Activated naive CD4-positive, alpha-beta T cell treated with anti-CD3 and anti-CD28 coated beads, Interleukin-2, amount 50 U/mL, for 72 hours (primary cell): ENCODE data around the gene STPG2. TPM values are rescaled to one million over a fixed set of nuclear protein-coding genes. Genes with fewer than 3 reads are reported as not detected.
"Not testable (repeated sequence)": the region's sequence is repeated elsewhere in the genome, so short reads cannot be mapped to it uniquely, and the experiment has no call there.

Experiments used
- ATAC-seq, 2 donors: fragments of 150-1000 bp; cut with Tn5 transposase; 2 replicates each; pipeline ENCODE4 v1.10.0; 2021; ENCODE audit warnings: mild to moderate bottlenecking in 2 of 2, moderate library complexity in 2 of 2
- DNase-seq, 2 donors: peaks; one replicate each; pipeline ENCODE4 v3.0.0; 2021 to 2022; ENCODE audit warnings: low spot score in 2 of 2
- H3K27ac Mint-ChIP-seq, 2 donors: one replicate each; pipeline ENCODE4 v1.8.0; 2022; ENCODE audit warnings: mild to moderate bottlenecking in 2 of 2, mixed read lengths in 2 of 2
- H3K36me3 Mint-ChIP-seq, 2 donors: one replicate each; pipeline ENCODE4 v1.8.0; 2022; ENCODE audit warnings: mixed read lengths in 2 of 2
- H3K9me3 Mint-ChIP-seq, 2 donors: one replicate each; pipeline ENCODE4 v1.8.0; 2022; ENCODE audit warnings: mixed read lengths in 2 of 2
- total RNA-seq, 2 donors: library from RNA; stranded (reverse); gene quantifications; one replicate each; pipeline ENCODE4 v1.2.3, GENCODE V29; 2022

Gene STPG2
- total RNA-seq, 2 donors from 2014 or later: 0.18 to 0.19 TPM

DNA sequence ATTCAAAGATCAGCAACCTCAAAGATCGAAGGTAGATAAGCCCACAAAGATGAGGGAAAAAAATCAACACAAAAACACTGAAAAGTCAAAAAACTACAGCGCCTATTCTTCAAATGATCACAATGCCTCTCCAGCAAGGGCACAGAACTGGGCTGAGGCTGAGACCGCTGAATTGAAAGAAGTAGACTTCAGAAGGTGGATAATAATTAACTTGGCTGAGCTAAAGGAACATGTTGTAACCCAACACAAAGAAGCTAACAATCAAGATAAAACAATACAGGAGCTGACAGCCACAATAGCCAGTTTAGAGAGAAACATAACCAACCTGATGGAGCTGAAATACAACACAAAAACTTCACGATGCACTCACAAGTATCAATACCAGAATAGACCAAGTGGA, 231.1 kb downstream of the STPG2 start:
- H3K27ac Mint-ChIP-seq: no peak overlapping the region
- DNase-seq (no peak), ATAC-seq (no peak)
- no peaks in the 10 kb centered on the region for H3K36me3 Mint-ChIP-seq
- H3K9me3 Mint-ChIP-seq: peaks cover 6 to 17% of the 10 kb centered on the region in 2 donors

DNA sequence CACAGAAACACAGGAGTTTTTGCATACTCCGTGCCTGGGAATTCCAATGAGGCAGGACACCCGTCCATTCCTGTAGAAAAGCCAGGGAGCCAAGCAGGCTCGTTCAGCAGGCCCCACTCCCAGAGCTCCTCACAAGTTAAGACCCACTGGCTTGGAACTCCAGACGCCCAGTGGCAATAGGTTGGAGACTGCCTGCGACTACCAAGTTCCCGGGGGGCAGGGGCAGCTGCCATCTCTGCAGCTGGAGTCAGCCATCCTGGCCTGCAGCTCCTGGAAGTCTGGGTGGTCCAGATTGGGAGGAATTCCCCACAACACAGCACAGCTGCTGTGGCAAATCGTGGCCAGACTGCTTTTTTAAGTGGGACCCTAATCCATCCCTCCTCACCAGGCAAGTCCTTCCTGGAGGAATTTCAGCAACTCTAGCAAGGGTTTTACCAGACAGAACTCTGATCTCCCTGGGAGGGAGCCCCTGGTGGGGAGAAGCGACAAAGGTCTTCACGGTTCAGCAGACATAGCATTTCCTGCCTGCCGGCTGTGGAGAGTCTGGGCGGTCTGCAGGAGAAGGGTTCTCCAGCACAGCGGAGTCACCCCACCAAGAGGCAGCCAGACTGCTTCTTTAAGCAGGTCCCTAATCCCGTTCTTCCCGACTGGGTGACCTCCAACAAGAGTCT, 231.9 kb downstream of the STPG2 start:
- Mint-ChIP-seq H3K36me3 (no peaks in the 10 kb centered on the region), H3K9me3 (peaks cover 6 to 17% of the 10 kb centered on the region in 2 donors), H3K27ac (no peak overlapping the region)
- ATAC-seq: no peak
- DNase-seq: no peak

DNA sequence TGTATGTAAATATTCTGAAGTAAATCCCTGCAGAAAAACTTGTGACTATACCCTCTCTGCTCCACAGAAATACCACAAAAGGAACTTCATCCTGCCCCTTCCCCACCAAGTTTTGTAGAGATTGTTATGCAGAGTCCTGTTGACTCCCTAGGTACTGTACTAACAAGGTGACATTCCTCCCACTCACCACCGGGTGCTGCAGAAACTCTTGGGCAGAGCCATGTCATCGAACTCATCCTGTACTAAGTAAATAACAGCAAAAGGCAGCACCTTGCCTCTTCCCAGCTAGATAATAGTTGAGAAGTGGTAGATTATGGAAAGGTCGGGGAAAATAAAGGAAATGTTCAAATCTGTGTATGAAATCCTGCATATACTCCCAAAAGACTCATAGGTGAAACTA, 233.3 kb downstream of the STPG2 start:
- H3K36me3 Mint-ChIP-seq: peaks cover 0 to 5% of the 10 kb centered on the region in 2 donors

DNA sequence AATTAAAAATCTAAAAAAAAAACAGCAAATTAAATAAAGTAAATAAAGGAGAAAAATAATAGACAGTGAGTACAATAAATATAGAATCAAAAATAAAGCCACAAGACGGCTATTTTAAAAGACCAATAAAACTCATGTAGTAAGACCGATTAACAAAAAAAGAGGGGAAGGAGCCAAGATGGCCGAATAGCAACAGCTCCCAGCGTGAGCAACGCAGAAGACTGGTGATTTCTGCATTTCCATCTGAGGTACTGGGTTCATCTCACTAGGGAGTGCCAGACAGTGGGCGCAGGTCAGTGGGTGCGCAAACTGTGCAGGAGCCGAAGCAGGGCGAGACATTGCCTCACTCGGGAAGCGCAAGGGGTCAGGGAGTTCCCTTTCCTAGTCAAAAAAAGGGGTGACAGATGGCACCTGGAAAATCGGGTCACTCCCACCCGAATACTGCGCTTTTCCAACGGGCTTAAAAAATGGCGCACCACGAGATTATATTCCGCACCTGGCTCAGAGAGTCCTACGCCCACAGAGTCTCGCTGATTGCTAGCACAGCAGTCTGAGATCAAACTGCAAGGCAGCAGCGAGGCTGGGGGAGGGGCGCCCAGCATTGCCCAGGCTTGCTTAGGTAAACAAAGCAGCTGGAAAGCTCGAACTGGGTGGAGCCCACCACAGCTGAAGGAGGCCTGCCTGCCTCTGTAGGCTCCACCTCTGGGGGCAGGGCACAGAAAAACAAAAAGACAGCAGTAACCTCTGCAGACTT, 239.7 kb downstream of the STPG2 start:
- ATAC-seq, H3K27ac Mint-ChIP-seq, H3K36me3 Mint-ChIP-seq, DNase-seq: not testable (repeated sequence)
- peaks cover 6 to 15% of the 10 kb centered on the region in 2 donors for H3K9me3 Mint-ChIP-seq

More for the DNA sequence above, 233.3 kb downstream of the STPG2 start:
- DNase-seq (no peak), ATAC-seq (no peak)
- Mint-ChIP-seq H3K9me3 (peaks cover 6 to 15% of the 10 kb centered on the region in 2 donors), H3K27ac (no peak overlapping the region)

DNA sequence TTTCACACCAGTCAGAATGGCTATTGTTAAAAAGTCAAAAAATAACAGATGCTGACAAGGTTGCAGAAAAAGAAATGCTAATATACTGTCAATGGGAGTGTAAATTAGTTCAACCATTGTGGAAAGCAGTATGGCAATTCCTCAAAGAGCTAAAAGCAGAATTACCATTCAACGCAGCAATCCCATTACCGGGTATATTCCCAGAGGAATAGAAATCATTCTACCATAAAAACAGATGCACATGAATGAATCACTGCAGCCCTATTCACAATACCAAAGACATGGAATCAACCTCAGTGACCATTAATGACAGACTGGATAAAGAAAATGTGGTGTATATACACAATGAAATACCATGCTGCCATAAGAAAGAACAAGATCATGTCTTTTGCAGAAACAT, 243.0 kb downstream of the STPG2 start:
- Mint-ChIP-seq H3K27ac (no peak overlapping the region), H3K36me3 (no peaks in the 10 kb centered on the region), H3K9me3 (peaks cover 0 to 9% of the 10 kb centered on the region in 2 donors)
- DNase-seq (no peak), ATAC-seq (no peak)

DNA sequence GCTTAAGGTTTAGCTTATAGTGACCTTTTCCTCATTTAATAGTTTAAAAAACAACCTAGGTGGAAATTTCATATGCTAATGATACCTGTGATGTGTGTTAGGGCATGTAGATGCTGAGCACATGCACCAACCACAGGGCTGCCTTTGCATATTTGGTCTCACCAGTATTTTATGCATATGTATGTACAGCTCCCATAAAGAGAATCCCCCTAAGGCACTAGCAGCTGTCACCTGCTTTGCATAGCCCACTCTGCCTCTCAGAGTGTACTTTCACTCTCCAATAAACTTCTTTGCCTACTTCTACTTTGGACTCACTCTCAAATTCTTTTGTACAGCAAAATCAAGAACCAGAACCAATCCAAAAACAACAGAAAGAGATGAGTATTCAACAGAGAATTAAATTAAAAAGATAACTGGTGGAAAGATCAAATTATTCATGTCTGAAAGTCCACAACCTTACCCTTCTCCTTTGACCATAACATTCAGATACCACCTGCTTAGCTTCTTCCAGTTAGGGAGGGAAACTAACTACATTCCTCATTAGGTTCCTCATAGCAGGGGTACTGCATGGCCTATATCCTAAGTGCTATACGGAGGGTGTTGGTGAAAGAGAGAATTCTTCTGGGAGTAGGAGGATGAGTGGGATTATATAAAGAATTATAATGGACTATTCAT, 250.5 kb downstream of the STPG2 start:
- Mint-ChIP-seq H3K9me3 (no peaks in the 10 kb centered on the region), H3K36me3 (no peaks in the 10 kb centered on the region), H3K27ac (no peak overlapping the region)
- DNase-seq: no peak
- ATAC-seq: no peak

DNA sequence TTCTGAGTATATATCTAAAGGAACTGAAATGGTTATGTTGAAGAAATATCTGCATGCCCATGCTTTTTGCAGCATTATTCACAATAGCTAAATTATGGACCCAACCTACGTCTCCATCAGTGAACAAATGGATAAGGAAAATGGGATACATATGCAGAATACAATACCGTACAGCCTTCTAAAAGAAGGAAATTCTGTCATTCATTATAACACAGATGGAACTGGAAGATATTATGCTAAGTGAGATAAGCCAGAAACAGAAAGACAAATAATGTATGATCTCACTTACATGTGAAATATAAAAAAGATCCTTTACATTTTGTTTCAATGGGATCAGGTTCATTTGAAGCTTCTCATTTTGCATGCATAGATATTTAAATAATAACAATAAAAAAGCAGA, 263.3 kb downstream of the STPG2 start:
- Mint-ChIP-seq H3K36me3 (no peaks in the 10 kb centered on the region), H3K27ac (no peak overlapping the region), H3K9me3 (peaks cover 11 to 18% of the 10 kb centered on the region in 2 donors)
- ATAC-seq: no peak
- no peak for DNase-seq

DNA sequence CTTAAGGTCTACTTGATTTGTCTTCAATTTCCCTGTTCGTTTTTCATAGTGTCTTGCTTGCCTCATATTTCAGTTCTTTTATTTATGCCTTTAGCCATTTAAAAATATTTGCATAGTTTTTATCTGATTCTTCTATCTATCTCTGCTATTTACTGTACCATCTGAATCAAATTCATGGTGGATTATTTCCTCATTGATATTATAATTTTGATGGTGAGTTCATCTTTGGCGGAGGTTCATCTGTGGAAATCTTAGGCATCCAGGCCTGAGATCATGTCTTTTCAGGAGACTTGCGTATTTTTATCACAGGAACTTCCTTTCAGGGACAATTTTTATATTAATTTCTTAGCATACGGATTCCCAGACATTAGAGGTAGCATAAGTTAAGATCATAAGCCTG, 275.2 kb downstream of the STPG2 start:
- Mint-ChIP-seq H3K9me3 (peaks cover 0 to 10% of the 10 kb centered on the region in 2 donors), H3K27ac (no peak overlapping the region), H3K36me3 (no peaks in the 10 kb centered on the region)
- ATAC-seq (no peak), DNase-seq (no peak)

DNA sequence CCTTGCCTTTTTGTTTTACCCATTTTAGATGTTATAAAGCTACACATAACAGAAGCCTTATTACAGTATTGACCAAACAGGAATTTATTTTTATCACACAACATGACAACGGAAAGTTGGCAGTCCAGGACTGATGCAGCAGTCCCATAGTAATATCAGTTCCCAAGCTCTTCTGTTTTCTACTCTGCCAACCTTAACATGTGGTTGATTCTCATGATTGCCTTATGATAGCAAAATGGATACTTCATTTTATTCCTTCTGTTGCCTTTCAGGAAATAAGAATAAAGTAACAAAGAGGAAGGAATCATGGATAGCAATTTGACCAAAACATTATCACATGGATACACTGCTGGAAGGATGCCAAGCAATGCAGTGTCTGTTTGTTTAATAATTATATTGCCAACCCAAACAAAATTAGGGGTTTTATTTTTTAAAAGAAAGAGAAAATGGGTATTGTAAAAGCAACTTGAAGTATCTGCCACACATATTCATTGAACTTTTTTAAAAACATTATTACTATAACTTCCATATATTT, 275.7 kb downstream of the STPG2 start:
- no peak for DNase-seq
- no peak for ATAC-seq
- peaks cover 4 to 15% of the 10 kb centered on the region in 2 donors for H3K9me3 Mint-ChIP-seq
- peaks cover 0 to 4% of the 10 kb centered on the region in 2 donors for H3K36me3 Mint-ChIP-seq
- no peak overlapping the region for H3K27ac Mint-ChIP-seq

DNA sequence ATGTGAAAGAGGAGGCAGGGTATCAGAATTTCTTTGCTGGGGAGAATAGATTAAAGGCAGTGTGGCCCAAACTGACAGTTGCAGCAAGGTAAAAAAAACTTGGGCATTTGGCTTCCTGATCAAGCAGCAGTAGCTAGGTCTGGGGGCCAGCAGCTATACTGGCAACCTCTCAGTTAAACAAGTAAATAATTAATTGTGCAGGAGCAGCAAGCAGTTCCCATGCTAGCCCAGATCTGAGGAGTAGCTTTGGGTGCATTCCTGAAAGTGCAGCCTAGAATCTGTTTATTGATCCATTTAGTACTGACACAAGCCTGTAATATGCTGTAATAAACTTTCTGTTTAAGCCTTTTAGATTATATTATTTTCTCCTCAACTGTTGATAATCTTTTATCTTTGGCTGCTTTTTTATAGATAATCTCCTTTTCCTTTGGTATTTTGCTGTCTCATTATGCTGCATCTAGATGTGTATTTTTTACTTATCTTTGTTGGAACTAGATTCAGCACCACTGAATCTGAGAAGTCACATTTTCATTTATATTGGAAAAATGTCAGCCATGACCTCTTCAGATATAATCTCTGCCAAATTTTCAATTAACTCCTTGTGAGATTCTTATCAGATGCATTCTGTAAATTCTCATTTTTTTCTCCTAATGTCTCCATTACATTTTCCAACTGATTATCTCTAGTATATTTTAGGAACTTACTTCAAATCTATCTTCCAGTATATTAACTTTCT, 276.3 kb downstream of the STPG2 start:
- peaks cover 0 to 10% of the 10 kb centered on the region in 2 donors for H3K36me3 Mint-ChIP-seq
- ATAC-seq (no peak), DNase-seq (no peak)
- no peak overlapping the region for H3K27ac Mint-ChIP-seq
- peaks cover 6 to 21% of the 10 kb centered on the region in 2 donors for H3K9me3 Mint-ChIP-seq

DNA sequence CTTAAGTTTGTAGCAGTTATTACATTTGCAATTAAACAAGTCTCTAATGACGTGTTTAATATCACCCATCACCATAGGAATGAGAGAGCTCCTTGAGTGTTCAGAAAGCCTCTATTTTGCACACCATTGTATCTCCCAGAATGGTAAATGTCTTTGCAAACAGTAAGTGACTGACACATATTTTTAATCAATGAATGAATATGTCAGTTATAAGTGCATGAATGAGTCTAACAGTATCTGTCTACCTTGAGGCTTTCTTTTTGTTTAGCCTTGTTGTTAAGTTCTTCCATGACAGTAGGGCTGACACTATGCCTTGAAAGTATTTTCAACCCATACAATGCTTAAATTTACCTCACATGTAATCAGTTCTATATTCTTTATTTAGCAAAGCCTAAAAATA, 292.2 kb downstream of the STPG2 start:
- Mint-ChIP-seq H3K36me3 (no peaks in the 10 kb centered on the region), H3K9me3 (peaks cover 13 to 14% of the 10 kb centered on the region in 2 donors), H3K27ac (no peak overlapping the region)
- DNase-seq (no peak), ATAC-seq (no peak)

DNA sequence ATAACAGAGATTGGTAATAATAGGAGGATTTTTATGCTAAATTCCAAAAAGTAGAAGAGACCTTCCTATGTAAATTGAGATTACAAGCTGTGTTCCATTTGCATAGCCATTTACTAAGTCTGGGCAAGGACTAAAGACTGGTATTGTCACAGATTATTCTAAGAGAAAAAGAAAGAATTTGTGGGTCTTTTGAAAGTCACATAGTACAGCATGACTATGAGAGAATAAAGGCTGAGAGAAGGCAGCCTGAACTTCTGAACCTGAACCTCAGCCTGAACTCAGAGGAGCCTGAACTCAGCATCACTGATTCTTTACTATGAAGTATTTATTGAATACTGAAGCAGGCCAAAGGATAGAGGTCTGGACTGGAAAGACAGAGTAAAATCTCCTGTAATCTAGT, 297.5 kb downstream of the STPG2 start:
- no peak overlapping the region for H3K27ac Mint-ChIP-seq
- DNase-seq (no peak), ATAC-seq (no peak)
- no peaks in the 10 kb centered on the region for H3K36me3 Mint-ChIP-seq
- peaks cover 0 to 4% of the 10 kb centered on the region in 2 donors for H3K9me3 Mint-ChIP-seq

DNA sequence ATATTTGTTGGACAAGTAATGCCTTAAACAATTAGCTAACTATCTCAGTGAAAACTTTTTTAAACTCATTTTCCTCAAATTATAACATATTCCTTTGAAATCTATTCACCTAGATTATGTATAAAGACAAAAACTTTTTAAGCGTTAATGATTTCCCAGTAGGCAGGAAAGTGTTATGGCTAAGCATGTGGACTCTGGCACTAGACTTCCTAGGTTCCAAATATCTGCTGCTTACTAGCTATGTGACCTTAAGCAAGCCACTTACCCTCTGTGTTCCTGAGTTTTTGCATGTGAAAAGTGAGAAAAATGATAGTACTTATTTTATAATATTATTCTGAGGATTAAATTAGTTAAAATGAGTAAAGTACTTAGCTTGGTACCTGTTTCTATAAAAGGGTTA, 301.8 kb downstream of the STPG2 start:
- H3K36me3 Mint-ChIP-seq: no peaks in the 10 kb centered on the region
- ATAC-seq (no peak), DNase-seq (no peak)
- no peak overlapping the region for H3K27ac Mint-ChIP-seq
- H3K9me3 Mint-ChIP-seq: peaks cover 0 to 4% of the 10 kb centered on the region in 2 donors

DNA sequence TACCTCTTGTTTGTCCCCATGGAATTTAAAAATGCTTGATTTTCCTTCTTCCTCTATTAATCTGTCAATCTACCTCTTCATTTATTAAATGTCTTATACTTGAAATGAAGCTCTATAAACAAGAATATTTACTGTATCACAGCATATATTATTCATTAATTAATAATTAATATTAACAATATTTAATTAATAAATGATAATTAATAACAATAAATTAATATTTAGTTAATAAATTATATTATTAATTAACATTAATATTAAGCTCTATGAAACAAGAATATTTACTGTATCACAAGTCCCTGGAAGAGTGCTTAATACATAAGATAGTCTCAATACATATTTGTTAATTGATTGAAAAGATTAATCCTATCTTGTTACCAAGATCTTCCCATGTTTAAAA, 306.6 kb downstream of the STPG2 start:
- Mint-ChIP-seq H3K36me3 (no peaks in the 10 kb centered on the region), H3K9me3 (peaks cover 0 to 11% of the 10 kb centered on the region in 2 donors), H3K27ac (no peak overlapping the region)
- ATAC-seq (no peak), DNase-seq (no peak)

DNA sequence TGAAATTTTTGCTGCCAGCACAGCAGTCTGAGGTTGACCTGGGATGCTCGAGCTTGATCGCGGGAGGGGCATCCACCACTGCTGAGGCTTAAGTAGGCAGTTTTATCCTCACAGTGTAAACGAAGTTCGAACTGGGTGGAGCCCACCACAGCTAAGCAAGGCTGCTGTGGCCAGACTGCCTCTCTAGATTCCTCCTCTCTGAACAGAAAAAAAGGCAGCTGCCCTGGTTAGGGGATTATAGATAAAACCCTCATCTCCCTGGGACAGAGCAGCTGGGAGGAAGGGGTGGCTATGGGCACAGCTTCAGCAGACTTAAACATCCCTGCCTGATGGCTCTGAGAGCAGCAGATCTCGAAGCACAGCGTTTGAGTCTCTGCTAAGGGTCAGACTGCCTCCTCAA, 314.6 kb downstream of the STPG2 start:
- ATAC-seq (no peak), DNase-seq (no peak)
- Mint-ChIP-seq H3K9me3 (peaks cover 6 to 30% of the 10 kb centered on the region in 2 donors), H3K36me3 (no peaks in the 10 kb centered on the region), H3K27ac (no peak overlapping the region)

DNA sequence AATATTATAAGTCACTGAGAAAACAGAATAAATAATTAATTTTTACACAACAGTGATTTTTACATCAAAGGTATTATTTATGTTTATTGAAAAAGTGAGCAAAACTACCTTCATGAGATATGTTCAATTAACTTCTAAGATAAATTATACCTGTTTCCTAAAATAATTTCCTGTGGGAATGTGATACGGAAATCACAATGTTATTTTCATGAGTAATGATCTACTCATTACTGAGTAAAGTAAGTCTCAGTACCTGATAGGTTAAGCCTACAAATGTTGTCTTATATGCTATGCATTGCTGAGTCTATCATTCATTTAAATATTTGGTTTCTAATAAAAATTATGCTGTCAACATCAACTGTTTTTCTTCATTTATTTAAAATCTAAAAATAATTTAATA, 324.0 kb downstream of the STPG2 start:
- ATAC-seq (no peak), DNase-seq (no peak)
- H3K9me3 Mint-ChIP-seq: peaks cover 0 to 5% of the 10 kb centered on the region in 2 donors
- H3K36me3 Mint-ChIP-seq: no peaks in the 10 kb centered on the region
- H3K27ac Mint-ChIP-seq: no peak overlapping the region
